ENCODE results near the gene NANP.

GRCh38 chr20:25604611-25605010 lies 19.2 kb downstream of the NANP start:
- no peak for TF ChIP-seq CTCF (IDR thresholded peaks at IDR 0.05)
- no peak for TF ChIP-seq POLR2AphosphoS5 (IDR thresholded peaks at IDR 0.05)
